ENCODE results near the gene THOC7.

GRCh38 chr3:63911873-63912767 lies 48.5 kb upstream of the THOC7 start, which contains the start of gene SCAANT1:
- TF ChIP-seq, protein P1, sequence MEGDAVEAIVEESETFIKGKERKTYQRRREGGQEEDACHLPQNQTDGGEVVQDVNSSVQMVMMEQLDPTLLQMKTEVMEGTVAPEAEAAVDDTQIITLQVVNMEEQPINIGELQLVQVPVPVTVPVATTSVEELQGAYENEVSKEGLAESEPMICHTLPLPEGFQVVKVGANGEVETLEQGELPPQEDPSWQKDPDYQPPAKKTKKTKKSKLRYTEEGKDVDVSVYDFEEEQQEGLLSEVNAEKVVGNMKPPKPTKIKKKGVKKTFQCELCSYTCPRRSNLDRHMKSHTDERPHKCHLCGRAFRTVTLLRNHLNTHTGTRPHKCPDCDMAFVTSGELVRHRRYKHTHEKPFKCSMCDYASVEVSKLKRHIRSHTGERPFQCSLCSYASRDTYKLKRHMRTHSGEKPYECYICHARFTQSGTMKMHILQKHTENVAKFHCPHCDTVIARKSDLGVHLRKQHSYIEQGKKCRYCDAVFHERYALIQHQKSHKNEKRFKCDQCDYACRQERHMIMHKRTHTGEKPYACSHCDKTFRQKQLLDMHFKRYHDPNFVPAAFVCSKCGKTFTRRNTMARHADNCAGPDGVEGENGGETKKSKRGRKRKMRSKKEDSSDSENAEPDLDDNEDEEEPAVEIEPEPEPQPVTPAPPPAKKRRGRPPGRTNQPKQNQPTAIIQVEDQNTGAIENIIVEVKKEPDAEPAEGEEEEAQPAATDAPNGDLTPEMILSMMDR (IDR thresholded peaks at IDR 0.05; ENCODE audit: poor library complexity, severe bottlenecking): peak; percentile 29
- TF ChIP-seq RAD21 (conservative IDR thresholded peaks at IDR 0.05): no peak

All from neural cell (in vitro differentiated cells).